DOHH2 (cell line): ENCODE data around the gene FRMPD1.

Experiments used
- H3F3A ChIP-seq: fragments of 200-600 bp; sonication (generic), shearing (Covaris generic); 2 replicates; pipeline ENCODE4 v1.6.0; 2016; ENCODE audit warnings: antibody characterized with exemption, mild to moderate bottlenecking; ENCODE audit not compliant: control insufficient read depth, insufficient read depth
- H3K27ac ChIP-seq: fragments of 200-600 bp; sonication (generic); 2 replicates; pipeline ENCODE4 v1.5.1; 2014; ENCODE audit warnings: low read depth, mild to moderate bottlenecking, low read length, moderate library complexity
- H3K27me3 ChIP-seq: fragments of 200-600 bp; sonication (generic); 2 replicates; pipeline ENCODE4 v1.6.1; 2014; ENCODE audit warnings: mild to moderate bottlenecking, low read length, mixed read lengths; ENCODE audit not compliant: control insufficient read depth
- H3K36me3 ChIP-seq: fragments of 200-600 bp; sonication (generic); 2 replicates; pipeline ENCODE4 v1.6.1; 2014; ENCODE audit warnings: mild to moderate bottlenecking, low read length, moderate library complexity, mixed read lengths; ENCODE audit not compliant: control insufficient read depth
- H3K4me1 ChIP-seq: fragments of 200-600 bp; sonication (generic); 2 replicates; pipeline ENCODE4 v1.6.1; 2014; ENCODE audit warnings: mild to moderate bottlenecking, low read length, mixed read lengths; ENCODE audit not compliant: control insufficient read depth
- H3K4me2 ChIP-seq: fragments of 200-600 bp; sonication (generic); 2 replicates; pipeline ENCODE4 v1.6.0; 2014; ENCODE audit warnings: mild to moderate bottlenecking, low read length, moderate library complexity
- H3K4me3 ChIP-seq: fragments of 200-600 bp; sonication (generic); 2 replicates; pipeline ENCODE4 v1.5.1; 2014; ENCODE audit warnings: mild to moderate bottlenecking, low read length, mixed read lengths
- H3K79me2 ChIP-seq: fragments of 200-600 bp; sonication (generic); 2 replicates; pipeline ENCODE4 v1.6.1; 2014; ENCODE audit warnings: mild to moderate bottlenecking, low read length, mixed read lengths; ENCODE audit not compliant: control insufficient read depth
- H3K9me2 ChIP-seq: fragments of 200-600 bp; sonication (generic); replicated peaks from 2 replicates; pipeline ENCODE4 v1.6.1; 2014; ENCODE audit warnings: mild to moderate bottlenecking, low read length, mixed read lengths; ENCODE audit not compliant: control insufficient read depth
- H3K9me3 ChIP-seq: fragments of 200-600 bp; sonication (generic); 2 replicates; pipeline ENCODE4 v1.6.1; 2014; ENCODE audit warnings: antibody characterized with exemption, low read length, mixed read lengths; ENCODE audit not compliant: control insufficient read depth, insufficient read depth
- H4K20me1 ChIP-seq: fragments of 200-600 bp; sonication (generic); 2 replicates; pipeline ENCODE4 v1.6.0; 2014; ENCODE audit warnings: low read depth, mild to moderate bottlenecking, antibody characterized with exemption, low read length, moderate library complexity; ENCODE audit not compliant: control insufficient read depth, insufficient read depth
- EZH2phosphoT487 ChIP-seq: fragments of 200-600 bp; sonication (generic); IDR thresholded peaks from 2 replicates; pipeline ENCODE4 v1.6.1; 2017; ENCODE audit warnings: borderline replicate concordance, mild to moderate bottlenecking, antibody characterized with exemption, low read length, moderate library complexity, mixed read lengths
- TF ChIP-seq, protein P1 (sequence below): fragments of 200-600 bp; sonication (generic); IDR thresholded peaks from one replicate; pipeline ENCODE4 v1.5.1; 2014; ENCODE audit warnings: antibody characterized with exemption, mild to moderate bottlenecking, low read depth, low read length; ENCODE audit not compliant: poor library complexity, severe bottlenecking

FRMPD1 gene

DNA sequence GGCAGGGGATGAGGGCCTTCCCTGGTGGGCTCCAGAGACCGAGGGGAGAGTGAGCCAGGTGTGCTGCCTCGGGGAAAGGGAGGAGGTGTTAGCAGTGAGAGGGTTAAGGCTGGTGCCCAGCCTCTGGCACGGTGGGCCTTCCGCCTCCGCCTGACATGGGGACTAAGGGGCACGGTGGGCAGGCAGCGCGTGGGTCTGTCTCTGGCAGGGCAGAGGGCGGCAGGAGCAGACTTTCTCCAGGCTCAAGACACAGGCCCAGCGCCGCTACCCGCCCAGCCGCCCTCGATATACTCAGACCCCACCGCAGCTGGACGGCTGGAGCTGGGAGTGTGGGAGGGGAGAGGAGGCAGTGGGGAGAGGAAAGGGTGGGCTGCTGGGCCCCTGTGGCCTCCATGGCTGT lies 14.9 kb upstream of the FRMPD1 start:
- Histone ChIP-seq H3K27ac (no peak overlapping the region), H4K20me1 (no peaks in the 10 kb centered on the region), H3K4me2 (no peak overlapping the region)

DNA sequence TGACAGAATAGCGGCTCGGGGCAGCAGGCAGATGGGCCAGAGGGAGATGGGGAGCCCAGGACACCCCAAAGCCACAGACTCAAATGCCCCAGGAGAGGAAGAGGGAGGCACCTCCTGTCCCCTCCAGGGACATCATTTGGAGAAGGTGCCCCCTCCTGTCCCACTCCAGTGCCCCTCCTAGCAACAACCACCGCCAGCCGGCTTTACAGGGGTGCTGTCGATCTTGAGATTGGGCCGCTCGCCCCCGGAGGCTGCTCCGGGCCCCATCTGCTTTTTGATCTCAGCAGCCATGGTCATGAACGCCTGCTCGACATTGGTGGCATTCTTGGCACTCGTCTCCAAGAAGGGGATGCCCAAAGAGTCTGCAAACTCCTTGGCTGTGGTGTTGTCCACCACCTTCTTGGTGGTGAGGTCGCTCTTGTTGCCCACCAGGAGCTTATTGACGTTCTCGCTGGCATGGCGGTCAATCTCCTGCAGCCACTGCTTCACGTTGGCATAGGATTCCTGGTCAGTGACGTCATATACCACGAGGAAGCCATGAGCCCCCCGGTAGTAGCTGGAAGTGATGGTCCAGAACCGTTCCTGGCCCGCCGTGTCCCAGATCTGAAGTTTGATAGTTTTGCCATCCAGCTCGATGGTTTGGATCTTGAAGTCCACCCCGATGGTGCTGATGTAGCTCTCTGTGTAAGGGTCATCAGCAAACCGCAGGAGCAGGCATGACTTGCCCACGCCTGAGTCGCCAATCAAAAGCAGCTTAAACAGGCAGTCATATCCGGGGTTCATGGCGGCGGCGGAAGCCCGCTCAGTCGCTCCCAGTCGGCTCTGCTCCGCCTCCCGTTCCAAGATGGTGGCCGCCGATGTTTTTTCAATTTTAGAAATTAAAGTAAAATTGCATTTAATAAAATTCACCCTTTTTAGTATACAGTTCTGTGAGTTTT lies 14.0 kb upstream of the FRMPD1 start:
- H3K9me3 ChIP-seq, result no peaks in the 10 kb centered on the region
- no peaks in the 10 kb centered on the region for H3K36me3 ChIP-seq
- TF ChIP-seq, protein P1, sequence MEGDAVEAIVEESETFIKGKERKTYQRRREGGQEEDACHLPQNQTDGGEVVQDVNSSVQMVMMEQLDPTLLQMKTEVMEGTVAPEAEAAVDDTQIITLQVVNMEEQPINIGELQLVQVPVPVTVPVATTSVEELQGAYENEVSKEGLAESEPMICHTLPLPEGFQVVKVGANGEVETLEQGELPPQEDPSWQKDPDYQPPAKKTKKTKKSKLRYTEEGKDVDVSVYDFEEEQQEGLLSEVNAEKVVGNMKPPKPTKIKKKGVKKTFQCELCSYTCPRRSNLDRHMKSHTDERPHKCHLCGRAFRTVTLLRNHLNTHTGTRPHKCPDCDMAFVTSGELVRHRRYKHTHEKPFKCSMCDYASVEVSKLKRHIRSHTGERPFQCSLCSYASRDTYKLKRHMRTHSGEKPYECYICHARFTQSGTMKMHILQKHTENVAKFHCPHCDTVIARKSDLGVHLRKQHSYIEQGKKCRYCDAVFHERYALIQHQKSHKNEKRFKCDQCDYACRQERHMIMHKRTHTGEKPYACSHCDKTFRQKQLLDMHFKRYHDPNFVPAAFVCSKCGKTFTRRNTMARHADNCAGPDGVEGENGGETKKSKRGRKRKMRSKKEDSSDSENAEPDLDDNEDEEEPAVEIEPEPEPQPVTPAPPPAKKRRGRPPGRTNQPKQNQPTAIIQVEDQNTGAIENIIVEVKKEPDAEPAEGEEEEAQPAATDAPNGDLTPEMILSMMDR, result no peak
- TF ChIP-seq EZH2phosphoT487, result no peak
- no peaks in the 10 kb centered on the region for H3K9me2 ChIP-seq
- H3K4me1 ChIP-seq, result no peaks in the 10 kb centered on the region
- no peaks in the 10 kb centered on the region for H4K20me1 ChIP-seq
- no peaks in the 10 kb centered on the region for H3F3A ChIP-seq
- H3K79me2 ChIP-seq, result no peaks in the 10 kb centered on the region
- no peak overlapping the region for H3K27ac ChIP-seq
- H3K4me3 ChIP-seq, result no peak overlapping the region
- peaks cover 5% of the 10 kb centered on the region; the same call in 1 of the 2 replicates for H3K27me3 ChIP-seq
- H3K4me2 ChIP-seq, result no peak overlapping the region

More for the DNA sequence above, 14.9 kb upstream of the FRMPD1 start:
- H3K27me3 ChIP-seq, result no peaks in the 10 kb centered on the region
- no peaks in the 10 kb centered on the region for H3K79me2 ChIP-seq
- no peak overlapping the region for H3K4me3 ChIP-seq
- TF ChIP-seq, protein P1, result no peak
- TF ChIP-seq EZH2phosphoT487, result no peak
- H3K9me3 ChIP-seq, result no peaks in the 10 kb centered on the region
- H3K9me2 ChIP-seq, result no peaks in the 10 kb centered on the region
- no peaks in the 10 kb centered on the region for H3K4me1 ChIP-seq
- H3F3A ChIP-seq, result no peaks in the 10 kb centered on the region
- no peaks in the 10 kb centered on the region for H3K36me3 ChIP-seq

DNA sequence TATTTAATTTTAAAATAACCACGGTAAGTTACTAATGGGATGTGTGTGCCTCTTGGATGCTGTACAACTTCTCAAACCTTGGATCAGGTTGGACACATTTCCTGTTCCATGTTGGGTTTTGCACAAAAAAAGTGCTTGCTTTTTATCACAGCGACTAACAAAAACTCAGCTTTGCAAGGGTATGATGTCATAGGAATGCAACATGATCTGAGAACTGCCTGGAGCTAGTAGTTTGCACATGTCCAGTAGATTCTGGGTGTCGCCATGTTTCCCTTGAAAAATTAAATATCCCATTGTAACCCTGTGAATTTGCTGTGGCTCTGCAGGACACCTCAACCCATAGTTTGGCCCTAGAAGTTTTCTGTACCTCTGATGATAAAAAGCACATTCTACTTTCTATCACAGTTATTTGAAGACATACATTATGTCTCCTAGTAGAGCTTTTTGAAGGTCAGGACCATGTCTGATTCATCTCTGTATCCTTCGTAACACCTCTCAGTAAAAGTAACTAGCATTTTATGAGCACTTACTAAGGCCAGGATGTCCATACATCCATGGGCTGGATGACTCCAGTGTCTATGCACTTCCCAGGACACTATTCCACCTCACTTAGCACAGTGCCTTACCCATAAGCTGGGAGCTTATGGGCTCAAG lies 11.5 kb upstream of the FRMPD1 start:
- H3K4me3 ChIP-seq, result no peak overlapping the region
- H3F3A ChIP-seq, result no peaks in the 10 kb centered on the region
- H3K9me3 ChIP-seq, result no peaks in the 10 kb centered on the region
- H3K27ac ChIP-seq, result no peak overlapping the region
- TF ChIP-seq EZH2phosphoT487, result no peak
- TF ChIP-seq, protein P1, result no peak
- H3K27me3 ChIP-seq, result peaks cover 16% of the 10 kb centered on the region
- no peaks in the 10 kb centered on the region for H3K36me3 ChIP-seq
- H3K4me2 ChIP-seq, result no peak overlapping the region
- H3K9me2 ChIP-seq, result no peaks in the 10 kb centered on the region
- H3K4me1 ChIP-seq, result no peaks in the 10 kb centered on the region
- H4K20me1 ChIP-seq, result no peaks in the 10 kb centered on the region
- H3K79me2 ChIP-seq, result no peaks in the 10 kb centered on the region
